Medulla oblongata (tissue), 1 donor: ENCODE measurements around the gene APRT.
"Not testable (repeated sequence)": the region's sequence is repeated elsewhere in the genome, so short reads cannot be mapped to it uniquely, and the experiment has no call there.

ENCODE experiments used
- DNase-seq: peaks from one replicate; pipeline ENCODE4 v3.0.0-alpha.2; 2015; ENCODE audit errors: extremely low spot score

APRT gene

GRCh38 chr16:88772871-88773811, 38.6 kb downstream of the APRT start:
- DNase-seq: peak; percentile 81

GRCh38 chr16:88771781-88772180, 39.9 kb downstream of the APRT start:
- DNase-seq: not testable (repeated sequence)

GRCh38 chr16:88771294-88771772, 40.4 kb downstream of the APRT start:
- no peak for DNase-seq

GRCh38 chr16:88770461-88771293, 41.1 kb downstream of the APRT start:
- DNase-seq: peak; percentile 39

- no peak for DNase-seq
Measured at GRCh38 chr16:88769617-88770460, 41.9 kb downstream of the APRT start.

- peak; percentile 54 for DNase-seq
Measured at GRCh38 chr16:88768071-88768783, 43.5 kb downstream of the APRT start.

- no peak for DNase-seq
Measured at GRCh38 chr16:88767546-88768070, 44.1 kb downstream of the APRT start.

GRCh38 chr16:88766975-88767374, 44.8 kb downstream of the APRT start:
- DNase-seq: no peak

- DNase-seq: no peak
Measured at GRCh38 chr16:88764913-88765349, 46.8 kb downstream of the APRT start.

GRCh38 chr16:88764080-88764479, 47.6 kb downstream of the APRT start:
- DNase-seq: no peak

GRCh38 chr16:88763502-88764053, 48.1 kb downstream of the APRT start:
- DNase-seq: no peak

GRCh38 chr16:88762941-88763340, 48.8 kb downstream of the APRT start:
- no peak for DNase-seq

GRCh38 chr16:88762258-88762870, 49.4 kb downstream of the APRT start:
- DNase-seq: no peak

- no peak for DNase-seq
Measured at GRCh38 chr16:88761830-88762229, 49.9 kb downstream of the APRT start.

- DNase-seq: no peak
Measured at GRCh38 chr16:88761143-88761534, 50.6 kb downstream of the APRT start.

- DNase-seq: no peak
Measured at GRCh38 chr16:88760424-88761142, 51.1 kb downstream of the APRT start.

GRCh38 chr16:88759976-88760350, 51.8 kb downstream of the APRT start:
- no peak for DNase-seq
